Activated naive CD8-positive, alpha-beta T cell treated with anti-CD3 and anti-CD28 coated beads for 36 hours (primary cell): ENCODE results near the gene NTM. TPM values are rescaled to one million over a fixed set of nuclear protein-coding genes. Genes with fewer than 3 reads are reported as not detected.

Source experiments
- DNase-seq: peaks from one replicate; pipeline ENCODE4 v3.0.0; 2021
- H3K27ac Mint-ChIP-seq: one replicate; pipeline ENCODE4 v1.8.0; 2022; ENCODE audit warnings: mild to moderate bottlenecking, moderate library complexity, mixed read lengths
- H3K27me3 Mint-ChIP-seq: one replicate; pipeline ENCODE4 v1.8.0; 2022; ENCODE audit warnings: mild to moderate bottlenecking, mixed read lengths
- H3K36me3 Mint-ChIP-seq: one replicate; pipeline ENCODE4 v1.8.0; 2021; ENCODE audit warnings: mild to moderate bottlenecking, mixed read lengths
- H3K4me1 Mint-ChIP-seq: one replicate; pipeline ENCODE4 v1.8.0; 2021; ENCODE audit warnings: mixed read lengths
- H3K4me3 Mint-ChIP-seq: one replicate; pipeline ENCODE4 v1.8.0; 2022; ENCODE audit warnings: mild to moderate bottlenecking, moderate library complexity, mixed read lengths
- H3K9me3 Mint-ChIP-seq: one replicate; pipeline ENCODE4 v1.8.0; 2022; ENCODE audit warnings: mixed read lengths
- total RNA-seq, 2 experiments: library from RNA; stranded (reverse); gene quantifications; one replicate each; pipeline ENCODE4 v1.2.3, GENCODE V29; 2021

NTM gene
- total RNA-seq, 2 experiments from 2014 or later: not detected

- no peak overlapping the region for H3K4me3 Mint-ChIP-seq
- no peak for DNase-seq
These were observed 22.3 kb downstream of the NTM start for GRCh38 chr11:131392528-131393255.

DNA sequence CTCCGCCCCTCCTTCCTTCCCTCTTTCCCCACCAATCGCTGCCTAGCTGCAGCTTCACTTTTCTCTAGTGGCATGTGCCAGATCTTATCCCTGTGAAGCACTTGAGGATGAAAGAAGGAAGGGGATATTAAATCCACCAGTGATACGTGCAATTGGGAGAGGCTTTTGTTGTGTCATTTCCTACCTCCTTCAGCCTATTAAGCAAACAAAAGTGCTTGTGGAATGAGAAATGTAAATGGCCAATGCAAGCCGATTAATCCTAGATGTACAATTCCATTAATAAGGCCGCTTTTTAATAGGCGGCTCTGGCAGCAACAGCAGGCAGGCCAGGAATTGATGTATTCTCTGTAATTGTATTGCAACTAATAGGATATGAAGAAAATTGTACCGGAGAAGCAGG, 23.3 kb downstream of the NTM start:
- no peaks in the 10 kb centered on the region for H3K27me3 Mint-ChIP-seq
- no peaks in the 10 kb centered on the region for H3K36me3 Mint-ChIP-seq
- no peak overlapping the region for H3K4me3 Mint-ChIP-seq
- peaks cover 1% of the 10 kb centered on the region for H3K9me3 Mint-ChIP-seq
- no peaks in the 10 kb centered on the region for H3K4me1 Mint-ChIP-seq
- H3K27ac Mint-ChIP-seq: no peak overlapping the region
- no peak for DNase-seq

More at GRCh38 chr11:131392528-131393255, 22.3 kb downstream of the NTM start:
- Mint-ChIP-seq H3K9me3 (peaks cover 2% of the 10 kb centered on the region), H3K27ac (no peak overlapping the region), H3K27me3 (no peaks in the 10 kb centered on the region), H3K36me3 (no peaks in the 10 kb centered on the region), H3K4me1 (no peaks in the 10 kb centered on the region)

GRCh38 chr11:131397675-131398074, 27.3 kb downstream of the NTM start:
- H3K36me3 Mint-ChIP-seq: no peaks in the 10 kb centered on the region
- H3K4me1 Mint-ChIP-seq: no peaks in the 10 kb centered on the region
- H3K27me3 Mint-ChIP-seq: no peaks in the 10 kb centered on the region
- no peak overlapping the region for H3K4me3 Mint-ChIP-seq
- no peak for DNase-seq
- no peak overlapping the region for H3K27ac Mint-ChIP-seq
- no peaks in the 10 kb centered on the region for H3K9me3 Mint-ChIP-seq

DNA sequence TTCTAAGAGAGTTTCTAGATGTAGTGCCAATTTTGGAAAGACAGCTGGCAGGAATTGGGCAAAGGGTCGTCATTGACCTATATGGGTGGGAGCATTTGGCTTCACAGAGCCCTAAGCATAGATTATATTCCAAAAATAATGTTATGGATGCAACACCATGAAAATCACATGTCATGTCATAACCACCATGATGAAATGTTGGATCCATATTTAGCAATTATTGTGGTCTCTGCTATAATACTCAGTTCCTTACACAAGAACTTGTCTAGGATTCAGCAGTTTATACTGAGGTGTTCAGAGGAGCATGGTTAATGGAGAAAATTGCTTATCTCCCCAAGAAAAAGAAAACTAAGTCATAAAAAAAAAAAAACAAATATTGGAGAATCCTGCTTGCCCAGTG, 31.6 kb downstream of the NTM start:
- Mint-ChIP-seq H3K4me3 (no peak overlapping the region), H3K9me3 (no peaks in the 10 kb centered on the region), H3K27me3 (no peaks in the 10 kb centered on the region), H3K27ac (no peak overlapping the region), H3K36me3 (no peaks in the 10 kb centered on the region), H3K4me1 (no peaks in the 10 kb centered on the region)
- DNase-seq: no peak

- Mint-ChIP-seq H3K4me1 (no peaks in the 10 kb centered on the region), H3K36me3 (no peaks in the 10 kb centered on the region), H3K27ac (no peak overlapping the region), H3K27me3 (no peaks in the 10 kb centered on the region), H3K9me3 (no peaks in the 10 kb centered on the region), H3K4me3 (no peak overlapping the region)
- DNase-seq: no peak
These were observed 33.6 kb downstream of the NTM start for GRCh38 chr11:131404010-131404409.

GRCh38 chr11:131408025-131408640, 37.7 kb downstream of the NTM start:
- Mint-ChIP-seq H3K36me3 (no peaks in the 10 kb centered on the region), H3K9me3 (no peaks in the 10 kb centered on the region), H3K4me3 (no peak overlapping the region), H3K27me3 (no peaks in the 10 kb centered on the region), H3K27ac (no peak overlapping the region), H3K4me1 (no peaks in the 10 kb centered on the region)
- no peak for DNase-seq

GRCh38 chr11:131409345-131409744, 38.9 kb downstream of the NTM start:
- no peak overlapping the region for H3K4me3 Mint-ChIP-seq
- H3K27ac Mint-ChIP-seq: no peak overlapping the region
- no peaks in the 10 kb centered on the region for H3K36me3 Mint-ChIP-seq
- no peaks in the 10 kb centered on the region for H3K4me1 Mint-ChIP-seq
- no peak for DNase-seq
- H3K9me3 Mint-ChIP-seq: no peaks in the 10 kb centered on the region
- no peaks in the 10 kb centered on the region for H3K27me3 Mint-ChIP-seq

DNA sequence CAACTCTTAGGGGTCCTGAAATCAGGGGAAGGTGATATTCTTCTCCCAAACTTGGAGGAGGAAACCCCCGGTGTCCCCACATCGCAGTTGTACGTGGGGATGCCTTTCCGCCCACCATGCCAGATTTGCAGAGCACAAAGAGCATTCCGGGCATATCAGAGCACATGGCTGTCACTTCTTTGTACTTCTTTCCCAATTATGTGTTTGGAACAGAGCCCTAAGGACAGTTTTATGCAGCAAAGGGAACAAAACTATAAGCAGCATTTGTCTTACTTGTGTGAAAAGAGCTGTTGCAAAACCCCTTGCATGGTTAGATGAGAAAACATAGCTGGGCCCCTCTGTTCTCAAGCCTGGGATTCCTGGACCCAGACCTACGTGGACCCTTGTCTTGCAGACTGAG, 41.2 kb downstream of the NTM start:
- Mint-ChIP-seq H3K4me3 (no peak overlapping the region), H3K36me3 (no peaks in the 10 kb centered on the region), H3K4me1 (no peaks in the 10 kb centered on the region), H3K27ac (no peak overlapping the region), H3K27me3 (no peaks in the 10 kb centered on the region), H3K9me3 (no peaks in the 10 kb centered on the region)
- DNase-seq: no peak

GRCh38 chr11:131412061-131412460, 41.6 kb downstream of the NTM start:
- no peak for DNase-seq
- H3K27ac Mint-ChIP-seq: no peak overlapping the region
- no peaks in the 10 kb centered on the region for H3K9me3 Mint-ChIP-seq
- H3K36me3 Mint-ChIP-seq: no peaks in the 10 kb centered on the region
- H3K4me3 Mint-ChIP-seq: no peak overlapping the region
- H3K4me1 Mint-ChIP-seq: no peaks in the 10 kb centered on the region
- H3K27me3 Mint-ChIP-seq: no peaks in the 10 kb centered on the region

- DNase-seq: no peak
- Mint-ChIP-seq H3K9me3 (no peaks in the 10 kb centered on the region), H3K27ac (no peak overlapping the region), H3K4me1 (no peaks in the 10 kb centered on the region), H3K36me3 (no peaks in the 10 kb centered on the region), H3K4me3 (no peak overlapping the region), H3K27me3 (no peaks in the 10 kb centered on the region)
These were observed 42.8 kb downstream of the NTM start for GRCh38 chr11:131413217-131413616.

DNA sequence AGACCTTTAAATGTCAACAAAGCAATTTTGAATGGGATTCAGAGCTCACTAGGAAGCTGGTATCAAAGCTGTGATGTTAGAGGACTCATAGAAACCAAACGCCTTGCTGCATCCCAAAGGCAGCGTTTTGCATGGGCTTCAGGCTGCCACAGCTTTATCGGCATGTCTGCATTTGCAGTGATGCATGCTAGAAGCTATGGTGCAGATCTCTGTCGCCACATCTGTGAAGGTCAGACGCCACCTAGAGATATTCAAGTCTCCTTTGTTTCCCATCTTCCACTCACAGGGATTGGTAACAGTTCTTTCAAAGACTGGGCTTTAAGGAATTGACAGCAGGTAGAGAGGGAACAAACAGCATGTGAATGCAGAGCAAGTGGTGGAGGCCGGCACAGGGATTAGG, 47.8 kb downstream of the NTM start:
- Mint-ChIP-seq H3K9me3 (no peaks in the 10 kb centered on the region), H3K4me3 (no peak overlapping the region), H3K4me1 (no peaks in the 10 kb centered on the region), H3K27ac (no peak overlapping the region), H3K27me3 (no peaks in the 10 kb centered on the region), H3K36me3 (no peaks in the 10 kb centered on the region)
- DNase-seq: no peak

- Mint-ChIP-seq H3K27me3 (no peaks in the 10 kb centered on the region), H3K27ac (no peak overlapping the region), H3K4me1 (no peaks in the 10 kb centered on the region), H3K36me3 (no peaks in the 10 kb centered on the region), H3K4me3 (no peak overlapping the region), H3K9me3 (no peaks in the 10 kb centered on the region)
- no peak for DNase-seq
These were observed 50.8 kb downstream of the NTM start for GRCh38 chr11:131421066-131421855.

DNA sequence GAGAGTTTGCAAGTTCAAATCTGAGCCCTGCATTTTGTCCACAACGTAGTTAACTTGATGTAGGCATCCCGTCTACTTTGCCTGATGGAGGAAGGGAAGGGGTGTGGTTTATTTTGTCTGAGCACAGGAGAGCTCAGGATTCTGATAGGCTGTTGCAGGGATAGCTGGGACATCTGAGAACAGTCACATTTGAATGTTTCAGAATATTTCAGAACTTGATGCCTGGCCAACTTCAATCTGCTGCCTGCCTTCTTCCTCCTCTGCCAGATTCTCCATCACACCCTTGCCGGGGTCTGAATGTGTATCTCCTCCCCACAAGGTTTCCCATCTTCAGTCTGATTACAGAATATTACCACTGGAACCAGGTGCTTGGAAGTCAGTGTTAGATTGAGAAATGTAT, 51.6 kb downstream of the NTM start:
- Mint-ChIP-seq H3K4me1 (no peaks in the 10 kb centered on the region), H3K27ac (no peak overlapping the region), H3K9me3 (peaks cover 1% of the 10 kb centered on the region), H3K27me3 (no peaks in the 10 kb centered on the region), H3K4me3 (no peak overlapping the region), H3K36me3 (no peaks in the 10 kb centered on the region)
- DNase-seq: no peak

DNA sequence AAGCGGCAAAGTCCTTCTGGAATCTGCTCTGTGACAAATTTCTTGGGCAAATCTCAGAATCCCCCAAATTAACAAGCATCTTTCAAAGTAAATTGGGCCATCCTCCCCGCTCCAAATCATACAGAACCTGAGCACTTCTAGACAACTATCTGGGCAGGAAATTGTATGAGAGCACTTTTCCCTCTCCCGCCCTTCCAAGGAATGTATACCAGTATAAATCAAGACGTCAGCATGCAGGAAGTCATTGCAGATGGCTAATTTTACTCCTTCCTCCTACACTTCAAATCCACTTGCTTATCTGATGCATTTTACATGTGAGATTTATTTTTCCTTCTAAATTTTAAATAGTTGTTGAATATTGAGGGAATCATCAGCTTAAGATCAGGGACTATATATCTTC, 52.1 kb downstream of the NTM start:
- Mint-ChIP-seq H3K4me3 (no peak overlapping the region), H3K27ac (no peak overlapping the region), H3K27me3 (no peaks in the 10 kb centered on the region), H3K4me1 (no peaks in the 10 kb centered on the region), H3K9me3 (peaks cover 1% of the 10 kb centered on the region), H3K36me3 (no peaks in the 10 kb centered on the region)
- DNase-seq: no peak

DNA sequence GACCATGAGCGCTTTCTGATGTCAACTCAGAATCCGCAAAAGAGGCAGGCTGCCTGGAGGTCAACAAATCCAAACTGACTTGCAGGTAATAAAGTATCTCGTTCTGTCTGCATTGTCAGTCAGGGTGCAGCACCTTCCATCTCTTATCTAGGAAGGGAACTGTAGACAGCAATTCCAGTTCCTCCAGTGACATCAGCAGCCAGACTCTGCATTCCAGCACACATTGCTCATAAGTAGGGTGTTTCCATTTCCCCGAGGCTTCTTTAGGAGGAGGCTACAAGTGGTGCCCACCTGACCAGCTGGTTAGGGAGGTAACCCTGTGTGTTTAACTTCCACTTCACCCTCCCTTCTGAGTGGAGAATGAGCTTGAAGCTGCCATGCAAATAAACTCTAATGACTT, 53.3 kb downstream of the NTM start:
- H3K9me3 Mint-ChIP-seq: peaks cover 1% of the 10 kb centered on the region
- no peak overlapping the region for H3K27ac Mint-ChIP-seq
- H3K4me1 Mint-ChIP-seq: no peaks in the 10 kb centered on the region
- no peak for DNase-seq
- H3K36me3 Mint-ChIP-seq: no peaks in the 10 kb centered on the region
- H3K4me3 Mint-ChIP-seq: no peak overlapping the region
- no peaks in the 10 kb centered on the region for H3K27me3 Mint-ChIP-seq
